ENCODE measurements around the gene FALEC.

The FALEC gene

DNA sequence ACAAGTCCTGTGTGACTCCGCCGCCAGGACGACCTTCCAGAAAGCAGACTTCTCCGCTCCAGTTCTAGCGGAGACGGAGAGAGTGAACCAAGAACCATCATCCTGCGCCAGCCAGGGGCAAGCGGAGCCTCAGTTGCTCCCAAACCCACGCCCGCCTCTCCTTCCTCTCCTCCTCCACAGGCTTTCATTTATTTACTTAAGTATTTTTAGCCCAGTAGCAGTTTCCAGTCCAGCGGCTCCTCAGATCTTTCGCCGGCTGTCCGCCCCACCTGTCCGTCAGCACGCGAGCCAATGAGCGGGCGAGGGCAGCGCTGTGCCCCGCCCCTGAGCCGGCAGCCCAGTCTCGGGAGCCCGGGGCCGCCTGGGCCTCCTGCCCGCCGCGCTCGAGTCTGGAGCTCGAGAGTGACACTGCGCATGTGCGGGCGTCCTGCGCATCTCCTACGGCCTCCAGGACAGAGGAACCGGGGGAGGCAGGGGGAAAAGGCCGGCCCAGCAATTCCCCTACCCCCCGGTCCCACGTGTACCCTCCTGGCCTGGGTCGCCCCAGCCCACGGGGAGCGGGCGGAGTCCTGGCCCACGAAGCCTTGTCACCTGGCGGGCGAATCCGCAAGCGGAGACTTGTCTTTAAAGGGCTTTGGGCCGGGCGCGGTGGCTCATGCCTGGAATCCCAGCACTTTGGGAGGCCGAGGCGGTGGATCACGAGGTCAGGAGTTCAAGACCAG lies at the start of gene FALEC:
FALEC (plus strand) TSS at position 425 of the 722 bp plus-strand sequence.
- Histone ChIP-seq H4K20me1 (ENCODE audit: insufficient read depth, low read length) (no peaks in the 10 kb centered on the region), H3K4me3 (ENCODE audit: low read depth in 1 of 2, low read length in 2 of 2) (peak within 1 kb of the TSS; percentile 38 to 94; a peak in 3 of 4 replicates), H2AFZ (ENCODE audit: low read depth, low read length) (peak within 1 kb of the TSS; percentile 99), H3K36me3 (ENCODE audit: insufficient read depth, low read length) (no peaks in the 10 kb centered on the region), H3K27me3 (ENCODE audit: insufficient read depth, low read length, poor library complexity) (no peaks in the 10 kb centered on the region), H3K4me2 (ENCODE audit: insufficient read depth, low read length) (peak within 1 kb of the TSS; percentile 94), H3K27ac (ENCODE audit: low read length) (peak within 1 kb of the TSS; percentile 67), H3K9me3 (ENCODE audit: insufficient read depth, low read length, severe bottlenecking) (no peaks in the 10 kb centered on the region), H3K4me1 (ENCODE audit: insufficient read depth, low read length) (peaks cover 16% of the 10 kb centered on the region), H3K79me2 (ENCODE audit: insufficient read depth, low read length) (no peaks in the 10 kb centered on the region), H3K9ac (ENCODE audit: low read depth, low read length) (peak within 1 kb of the TSS; percentile 72)
- peak; percentile 91 for DNase-seq
- ATAC-seq (ENCODE audit: insufficient read depth, low read depth), result peak; percentile 99
- TF ChIP-seq, protein P1, sequence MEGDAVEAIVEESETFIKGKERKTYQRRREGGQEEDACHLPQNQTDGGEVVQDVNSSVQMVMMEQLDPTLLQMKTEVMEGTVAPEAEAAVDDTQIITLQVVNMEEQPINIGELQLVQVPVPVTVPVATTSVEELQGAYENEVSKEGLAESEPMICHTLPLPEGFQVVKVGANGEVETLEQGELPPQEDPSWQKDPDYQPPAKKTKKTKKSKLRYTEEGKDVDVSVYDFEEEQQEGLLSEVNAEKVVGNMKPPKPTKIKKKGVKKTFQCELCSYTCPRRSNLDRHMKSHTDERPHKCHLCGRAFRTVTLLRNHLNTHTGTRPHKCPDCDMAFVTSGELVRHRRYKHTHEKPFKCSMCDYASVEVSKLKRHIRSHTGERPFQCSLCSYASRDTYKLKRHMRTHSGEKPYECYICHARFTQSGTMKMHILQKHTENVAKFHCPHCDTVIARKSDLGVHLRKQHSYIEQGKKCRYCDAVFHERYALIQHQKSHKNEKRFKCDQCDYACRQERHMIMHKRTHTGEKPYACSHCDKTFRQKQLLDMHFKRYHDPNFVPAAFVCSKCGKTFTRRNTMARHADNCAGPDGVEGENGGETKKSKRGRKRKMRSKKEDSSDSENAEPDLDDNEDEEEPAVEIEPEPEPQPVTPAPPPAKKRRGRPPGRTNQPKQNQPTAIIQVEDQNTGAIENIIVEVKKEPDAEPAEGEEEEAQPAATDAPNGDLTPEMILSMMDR (IDR thresholded peaks at IDR 0.05; ENCODE audit: borderline replicate concordance, extremely low read depth, low read length, poor library complexity, severe bottlenecking), result no peak
- no peak for TF ChIP-seq EZH2 (IDR thresholded peaks at IDR 0.05; ENCODE audit: borderline replicate concordance, low read depth, low read length, severe bottlenecking)

DNA sequence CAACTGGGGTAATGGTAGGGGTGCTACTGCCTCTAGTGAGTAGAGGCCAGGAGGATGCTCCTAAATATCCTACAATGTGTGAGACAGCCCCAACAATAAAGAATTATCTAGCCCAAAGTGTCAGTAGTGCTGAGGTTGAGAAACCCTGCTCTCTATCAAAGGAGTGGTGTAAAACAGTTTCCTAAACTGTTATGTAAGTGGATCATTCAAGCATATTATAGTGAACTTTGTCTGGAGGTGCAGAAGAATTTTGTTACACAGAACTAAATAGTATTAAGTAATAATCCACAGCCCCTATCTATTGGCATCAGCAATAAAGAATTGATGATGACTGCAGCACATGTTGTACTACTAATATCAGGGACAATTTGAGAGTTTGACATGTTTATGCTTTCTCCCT lies 48.6 kb upstream of the FALEC start:
- H3K27me3 ChIP-seq (ENCODE audit: insufficient read depth, low read length, poor library complexity), result no peaks in the 10 kb centered on the region
- no peaks in the 10 kb centered on the region for H3K79me2 ChIP-seq (ENCODE audit: insufficient read depth, low read length)
- H3K4me3 ChIP-seq (ENCODE audit: low read depth in 1 of 2, low read length in 2 of 2), result no peak overlapping the region
- H3K4me1 ChIP-seq (ENCODE audit: insufficient read depth, low read length), result no peaks in the 10 kb centered on the region
- TF ChIP-seq, protein P1 (IDR thresholded peaks at IDR 0.05; ENCODE audit: borderline replicate concordance, extremely low read depth, low read length, poor library complexity, severe bottlenecking), result no peak
- TF ChIP-seq EZH2 (IDR thresholded peaks at IDR 0.05; ENCODE audit: borderline replicate concordance, low read depth, low read length, severe bottlenecking), result no peak
- H3K9ac ChIP-seq (ENCODE audit: low read depth, low read length), result no peak overlapping the region
- H3K4me2 ChIP-seq (ENCODE audit: insufficient read depth, low read length), result no peak overlapping the region
- H4K20me1 ChIP-seq (ENCODE audit: insufficient read depth, low read length), result no peaks in the 10 kb centered on the region; the same call in 1 of the 2 replicates
- no peak for DNase-seq
- no peak overlapping the region for H3K27ac ChIP-seq (ENCODE audit: low read length)
- no peak overlapping the region for H2AFZ ChIP-seq (ENCODE audit: low read depth, low read length)
- H3K9me3 ChIP-seq (ENCODE audit: insufficient read depth, low read length, severe bottlenecking), result no peaks in the 10 kb centered on the region
- no peak for ATAC-seq (ENCODE audit: insufficient read depth, low read depth)
- H3K36me3 ChIP-seq (ENCODE audit: insufficient read depth, low read length), result peaks cover 72% of the 10 kb centered on the region

DNA sequence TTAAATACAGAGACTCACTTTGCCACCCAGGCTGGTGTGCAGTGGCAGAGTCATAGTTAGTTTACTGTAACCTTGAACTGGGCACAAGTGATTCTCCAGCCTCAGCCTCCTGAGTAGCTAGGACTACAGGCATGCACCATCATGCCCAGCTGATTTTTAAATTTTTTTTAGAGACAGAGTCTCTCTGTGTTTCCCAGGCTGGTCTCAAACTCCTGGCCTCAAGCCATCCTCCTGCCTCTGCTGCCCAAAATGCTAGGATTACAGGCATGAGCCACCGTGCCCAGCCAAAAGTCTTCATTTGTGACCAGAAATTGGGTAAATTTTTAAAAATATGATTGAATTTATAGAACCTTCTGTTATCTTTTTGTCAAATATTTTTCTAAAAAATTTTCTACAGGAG lies 46.3 kb upstream of the FALEC start:
- no peaks in the 10 kb centered on the region for H3K4me1 ChIP-seq (ENCODE audit: insufficient read depth, low read length)
- no peaks in the 10 kb centered on the region for H3K9me3 ChIP-seq (ENCODE audit: insufficient read depth, low read length, severe bottlenecking)
- no peaks in the 10 kb centered on the region for H3K27me3 ChIP-seq (ENCODE audit: insufficient read depth, low read length, poor library complexity)
- no peak for DNase-seq
- H4K20me1 ChIP-seq (ENCODE audit: insufficient read depth, low read length), result peaks cover 7% of the 10 kb centered on the region
- no peaks in the 10 kb centered on the region for H3K79me2 ChIP-seq (ENCODE audit: insufficient read depth, low read length)
- no peak for ATAC-seq (ENCODE audit: insufficient read depth, low read depth)
- H3K4me3 ChIP-seq (ENCODE audit: low read depth in 1 of 2, low read length in 2 of 2), result no peak overlapping the region
- TF ChIP-seq, protein P1 (IDR thresholded peaks at IDR 0.05; ENCODE audit: borderline replicate concordance, extremely low read depth, low read length, poor library complexity, severe bottlenecking), result no peak
- TF ChIP-seq EZH2 (IDR thresholded peaks at IDR 0.05; ENCODE audit: borderline replicate concordance, low read depth, low read length, severe bottlenecking), result no peak
- no peak overlapping the region for H2AFZ ChIP-seq (ENCODE audit: low read depth, low read length)
- H3K27ac ChIP-seq (ENCODE audit: low read length), result no peak overlapping the region
- H3K4me2 ChIP-seq (ENCODE audit: insufficient read depth, low read length), result no peak overlapping the region
- H3K36me3 ChIP-seq (ENCODE audit: insufficient read depth, low read length), result peaks cover 70% of the 10 kb centered on the region
- no peak overlapping the region for H3K9ac ChIP-seq (ENCODE audit: low read depth, low read length)

Measured in DND-41 (cell line).